ENCODE measurements around the gene MARCKSL1.
"Not testable (repeated sequence)": the region's sequence is repeated elsewhere in the genome, so short reads cannot be mapped to it uniquely, and the experiment has no call there.

MARCKSL1 gene

DNA sequence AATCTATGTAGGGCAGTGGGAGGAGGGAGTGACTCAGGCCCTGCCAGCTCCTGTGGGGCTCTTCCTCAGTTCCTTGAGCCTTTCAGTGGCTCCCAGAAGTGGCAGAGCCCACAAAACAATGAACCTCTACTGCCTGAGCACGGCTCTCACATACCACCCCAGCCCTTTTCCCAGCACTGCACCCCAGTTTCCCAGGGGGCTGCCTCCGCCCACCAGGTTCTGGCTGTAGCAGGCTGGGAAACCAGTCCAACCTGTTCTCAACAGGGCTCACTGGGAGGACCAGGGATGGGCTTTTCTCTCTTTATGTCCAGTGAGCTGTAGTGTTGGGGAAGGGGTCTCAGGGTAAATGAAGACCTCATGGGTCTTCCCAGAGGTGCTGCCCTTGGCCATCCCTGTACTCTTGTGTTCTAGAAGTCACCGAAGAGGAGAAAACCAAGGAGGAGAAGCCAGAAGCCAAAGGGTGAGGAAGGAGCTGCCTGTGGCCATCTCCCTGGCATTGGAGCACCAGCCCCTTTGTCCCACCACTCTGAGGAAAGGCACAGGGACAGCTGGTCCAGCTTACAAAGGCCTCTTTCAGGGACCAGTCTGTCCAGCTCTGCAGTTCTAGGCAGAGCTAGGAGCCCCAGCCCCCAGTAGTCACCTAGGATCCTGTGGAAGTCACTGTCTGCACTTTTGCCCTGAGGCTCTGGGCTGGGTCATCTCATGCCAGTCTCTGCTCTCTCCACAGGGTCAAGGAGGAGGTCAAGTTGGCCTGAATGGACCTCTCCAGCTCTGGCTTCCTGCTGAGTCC, 3.5 kb downstream of the MARCKSL1 start:
- no peak for DNase-seq

DNA sequence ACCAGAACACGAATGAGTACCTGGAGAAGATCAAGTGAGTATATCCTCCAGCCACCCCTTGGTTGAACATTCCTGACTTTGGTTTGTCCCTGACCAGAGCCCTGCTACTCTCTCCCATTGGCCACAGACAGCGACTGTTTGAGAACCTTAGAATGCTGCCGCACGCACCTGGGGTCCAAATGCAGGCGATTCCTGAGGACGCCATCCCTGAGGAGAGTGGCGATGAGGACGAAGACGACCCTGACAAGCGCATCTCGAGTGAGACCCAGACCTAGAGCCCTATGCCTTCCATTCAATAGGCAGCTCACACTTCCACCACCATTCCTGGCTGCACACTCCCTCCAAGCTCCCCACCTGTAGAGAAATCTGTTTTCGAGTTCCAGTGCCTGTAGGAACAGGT, 4.5 kb downstream of the MARCKSL1 start:
- no peak for DNase-seq

DNA sequence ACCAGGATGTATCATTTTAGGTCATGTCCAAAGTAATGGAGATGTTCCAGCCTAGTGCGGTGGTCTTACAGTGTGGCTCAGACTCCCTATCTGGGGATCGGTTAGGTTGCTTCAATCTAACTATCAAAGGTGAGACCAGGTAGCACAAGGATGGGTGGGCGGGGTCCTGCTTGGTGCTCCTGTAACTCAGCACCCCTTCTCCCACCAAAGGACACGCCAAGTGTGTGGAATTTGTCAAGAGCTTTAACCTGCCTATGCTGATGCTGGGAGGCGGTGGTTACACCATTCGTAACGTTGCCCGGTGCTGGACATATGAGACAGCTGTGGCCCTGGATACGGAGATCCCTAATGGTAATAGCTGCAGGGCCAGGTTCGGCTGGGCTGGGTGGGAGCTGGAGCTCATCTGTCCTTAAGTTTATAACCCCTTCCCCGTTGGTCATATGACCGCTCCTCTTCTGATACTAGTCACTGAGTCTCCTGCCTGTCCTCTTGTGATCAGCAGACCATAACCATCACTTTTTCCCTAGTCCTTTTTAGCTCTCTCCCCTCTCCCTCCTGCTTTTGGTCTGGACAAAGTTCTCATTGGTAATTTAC, 5.4 kb downstream of the MARCKSL1 start:
- no peak for DNase-seq

DNA sequence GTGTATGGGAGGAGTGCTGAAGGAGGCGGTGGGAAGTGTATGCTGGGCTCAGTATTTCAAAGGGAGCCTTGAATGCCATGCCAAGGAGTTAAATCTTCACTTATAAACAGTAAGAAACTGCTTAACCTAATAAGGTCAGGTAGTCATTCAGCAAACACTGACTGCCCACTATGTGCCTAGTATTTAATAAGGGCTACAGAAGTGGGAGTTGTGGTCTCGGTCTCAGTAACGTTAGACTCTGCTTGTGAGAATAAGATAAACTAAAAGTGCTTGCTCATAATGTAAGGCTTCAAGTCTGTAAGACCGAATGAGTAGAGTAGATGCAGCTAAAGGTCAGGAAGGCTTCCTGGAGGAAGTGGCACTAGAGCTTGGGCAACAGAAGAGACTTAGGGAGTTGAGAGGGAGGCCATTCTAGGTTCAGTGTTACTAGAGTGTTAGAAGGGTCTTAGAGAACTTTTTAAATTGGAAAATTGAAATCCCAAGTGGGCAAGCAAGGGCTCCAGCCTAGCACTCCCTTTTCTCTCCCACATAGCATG, 6.0 kb downstream of the MARCKSL1 start:
- no peak for DNase-seq

DNA sequence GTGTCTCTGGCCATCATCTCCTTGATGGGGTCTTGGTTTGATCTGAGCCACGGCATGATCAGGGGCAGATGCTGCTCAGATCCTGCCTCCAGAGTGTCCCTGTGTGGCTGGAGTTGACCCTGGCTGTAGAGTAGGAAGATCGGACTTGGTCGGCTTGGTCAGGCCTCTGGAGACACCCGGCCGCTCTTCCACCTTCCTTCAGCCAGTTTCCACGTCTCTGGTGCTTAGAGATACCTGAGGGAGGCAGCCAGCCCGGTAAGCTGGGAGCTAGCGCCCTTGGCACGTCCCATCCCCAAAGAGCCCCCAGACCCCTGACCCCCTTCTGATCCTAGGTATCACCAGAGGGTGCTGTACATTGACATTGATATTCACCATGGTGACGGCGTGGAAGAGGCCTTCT, 8.8 kb downstream of the MARCKSL1 start:
- no peak for DNase-seq

DNA sequence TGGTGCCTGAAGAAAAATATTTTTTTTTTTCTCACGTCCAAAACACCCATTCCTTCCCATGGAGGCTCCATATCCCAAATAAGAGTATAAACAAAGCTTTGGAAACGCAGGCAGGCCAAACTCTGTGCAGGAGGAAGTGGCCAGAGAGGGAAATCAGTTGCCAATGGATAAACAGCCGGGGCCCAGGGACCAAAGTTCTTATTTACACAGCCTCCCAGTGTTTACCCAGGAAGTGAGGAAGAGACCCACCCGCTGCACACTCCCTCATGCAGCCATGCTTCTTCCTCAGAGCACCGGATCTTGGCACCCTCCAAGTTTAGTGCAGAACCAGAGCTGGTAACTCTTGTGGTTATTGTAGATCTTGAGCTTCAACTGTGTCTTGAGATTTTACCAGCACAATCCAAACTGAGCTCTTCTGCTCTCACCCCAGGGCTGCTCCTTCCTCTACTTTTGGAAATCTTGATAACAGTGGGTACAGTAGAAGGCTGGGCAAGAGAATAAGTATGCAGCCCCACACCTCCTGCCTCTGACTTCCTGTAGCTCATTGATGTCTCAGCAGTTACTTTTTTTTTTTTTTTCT, 14.2 kb downstream of the MARCKSL1 start:
- no peak for DNase-seq

DNA sequence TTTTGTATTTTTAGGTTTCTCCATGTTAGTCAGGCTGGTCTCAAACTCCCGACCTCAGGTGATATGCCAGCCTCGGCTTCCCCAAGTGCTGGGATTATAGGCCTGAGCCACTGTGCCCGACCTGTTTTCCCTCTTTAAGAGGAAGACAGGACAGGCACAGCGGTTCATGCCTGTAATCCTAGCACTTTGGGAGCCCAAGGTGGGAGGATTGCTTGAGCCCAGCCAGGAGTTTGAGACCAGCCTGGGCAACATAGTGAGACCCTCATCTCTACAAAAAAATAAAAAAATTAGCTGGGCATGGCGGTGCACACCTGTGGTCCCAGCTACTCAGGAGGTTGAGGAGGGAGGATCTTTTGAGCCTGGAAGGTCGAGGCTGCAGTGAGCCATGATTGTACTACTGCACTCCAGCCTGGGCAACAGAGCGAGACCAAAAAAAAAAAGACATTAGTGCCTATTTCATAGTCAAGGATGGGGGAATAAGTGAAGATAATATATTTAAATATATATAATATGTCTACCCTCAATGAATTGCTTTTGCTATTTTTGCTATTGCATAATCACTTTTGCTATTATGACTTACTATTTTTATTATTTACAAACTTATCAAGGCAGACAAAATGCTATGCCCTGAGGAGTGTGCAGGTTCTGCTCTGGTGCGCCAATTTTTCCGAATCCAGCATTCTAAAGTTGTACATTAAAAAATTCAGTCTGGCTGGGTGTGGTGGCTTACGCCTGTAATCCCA, 17.7 kb downstream of the MARCKSL1 start:
- DNase-seq = no peak

DNA sequence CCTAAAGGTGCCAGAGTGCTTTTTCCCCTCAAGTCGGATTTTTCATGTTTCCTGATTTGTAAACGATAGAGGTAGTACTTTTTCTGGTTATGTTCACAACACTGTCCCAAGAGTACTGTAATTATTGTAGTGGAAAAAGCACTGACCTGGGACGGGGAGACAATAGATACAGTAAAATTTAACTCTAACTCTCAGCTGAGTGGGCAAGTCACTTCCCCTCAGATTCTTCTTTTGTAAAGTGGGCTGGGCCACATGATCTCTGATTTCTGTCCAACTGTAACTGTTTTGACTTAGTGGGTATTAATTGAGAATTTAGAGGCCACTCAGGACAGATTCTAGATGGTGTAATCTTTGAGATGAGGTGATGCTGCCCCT, 19.1 kb downstream of the MARCKSL1 start:
- no peak for DNase-seq

DNA sequence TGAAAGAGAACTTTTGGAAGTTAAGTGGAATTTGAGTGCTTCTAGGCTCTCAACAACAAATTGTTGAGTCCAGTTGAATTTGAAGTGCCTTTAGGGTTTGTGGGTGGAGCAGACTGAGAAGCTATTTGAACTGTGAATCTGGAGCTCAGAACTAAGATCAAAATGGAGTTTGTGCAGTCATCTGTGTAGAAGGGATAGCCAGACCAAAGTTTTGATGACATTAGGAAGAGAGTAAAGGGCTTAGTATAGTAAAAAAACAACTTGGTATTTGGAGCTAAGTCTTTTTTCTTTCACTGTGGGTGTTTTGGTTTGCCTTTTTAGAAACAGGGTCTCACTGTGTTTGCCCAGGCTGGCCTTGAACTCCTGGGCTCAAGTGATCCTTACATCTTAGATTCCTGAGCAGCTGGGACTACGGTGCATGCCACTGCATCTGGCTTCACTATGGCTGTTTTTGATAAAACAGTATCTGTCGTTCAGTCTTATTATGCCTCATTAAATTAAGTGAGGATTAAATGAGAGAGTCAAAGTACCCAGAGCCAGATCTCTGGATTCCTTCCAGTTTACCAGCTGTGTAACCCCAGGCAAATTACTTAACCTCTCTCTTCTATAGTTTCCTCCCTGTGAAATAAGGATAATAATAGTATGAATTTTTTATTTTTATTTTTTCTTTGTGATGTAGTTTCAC, 24.2 kb downstream of the MARCKSL1 start:
- no peak for DNase-seq

DNA sequence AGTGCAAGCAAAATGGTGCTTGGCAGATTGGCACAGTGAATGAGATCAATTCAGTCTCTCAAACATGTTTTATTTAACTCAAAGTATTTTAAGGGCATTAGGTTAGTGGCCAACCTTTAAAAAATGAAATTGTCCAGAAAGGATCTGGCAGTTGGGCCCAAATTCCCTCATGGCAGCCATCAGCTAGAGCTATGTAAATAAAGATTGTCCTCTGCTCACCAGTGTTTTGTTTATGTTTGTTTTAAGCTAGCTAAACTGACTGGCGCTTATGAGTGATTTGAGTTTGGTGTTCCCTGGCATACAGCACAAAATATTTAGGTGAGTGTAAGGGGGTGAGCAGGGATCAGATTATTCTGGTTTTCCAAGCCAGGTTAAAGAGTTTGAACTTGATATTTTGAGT, 26.1 kb downstream of the MARCKSL1 start:
- DNase-seq = no peak

DNA sequence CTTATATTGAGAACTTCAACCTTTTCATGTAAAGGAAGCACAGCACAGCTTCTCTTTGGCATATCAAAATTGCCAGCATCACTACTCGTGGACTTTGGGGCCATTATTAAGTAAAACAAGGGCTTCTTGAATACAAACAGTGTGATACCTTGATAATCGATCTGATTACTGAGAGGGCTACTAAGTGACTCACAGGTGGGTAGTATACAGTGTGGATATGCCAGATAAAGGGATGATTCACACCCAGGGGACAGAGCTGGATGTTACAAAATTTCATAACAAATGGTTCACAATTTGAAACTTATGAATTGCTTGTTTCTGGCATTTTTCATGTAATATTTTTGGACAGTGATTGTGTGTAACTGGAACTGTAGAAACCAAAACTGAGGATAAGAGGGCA, 28.7 kb downstream of the MARCKSL1 start:
- DNase-seq = no peak

DNA sequence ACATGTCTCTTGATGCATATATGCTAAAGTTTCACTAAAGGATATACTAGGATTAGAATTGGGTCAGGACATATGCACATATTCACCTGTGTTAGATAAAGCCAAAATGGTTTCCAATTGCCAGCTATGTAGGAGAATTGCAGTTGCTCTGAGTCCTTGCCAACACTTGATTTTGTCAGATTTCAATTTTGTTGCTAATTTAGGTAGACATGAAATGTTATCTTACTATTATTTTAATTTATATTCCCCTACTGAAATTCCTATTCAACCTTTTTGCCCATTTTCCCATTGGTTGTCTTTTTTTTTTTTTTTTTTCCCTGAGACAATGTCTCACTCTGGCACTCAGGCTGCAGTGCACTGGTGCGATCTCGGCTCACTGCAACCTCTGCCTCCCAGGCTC, 30.7 kb downstream of the MARCKSL1 start:
- no peak for DNase-seq

DNA sequence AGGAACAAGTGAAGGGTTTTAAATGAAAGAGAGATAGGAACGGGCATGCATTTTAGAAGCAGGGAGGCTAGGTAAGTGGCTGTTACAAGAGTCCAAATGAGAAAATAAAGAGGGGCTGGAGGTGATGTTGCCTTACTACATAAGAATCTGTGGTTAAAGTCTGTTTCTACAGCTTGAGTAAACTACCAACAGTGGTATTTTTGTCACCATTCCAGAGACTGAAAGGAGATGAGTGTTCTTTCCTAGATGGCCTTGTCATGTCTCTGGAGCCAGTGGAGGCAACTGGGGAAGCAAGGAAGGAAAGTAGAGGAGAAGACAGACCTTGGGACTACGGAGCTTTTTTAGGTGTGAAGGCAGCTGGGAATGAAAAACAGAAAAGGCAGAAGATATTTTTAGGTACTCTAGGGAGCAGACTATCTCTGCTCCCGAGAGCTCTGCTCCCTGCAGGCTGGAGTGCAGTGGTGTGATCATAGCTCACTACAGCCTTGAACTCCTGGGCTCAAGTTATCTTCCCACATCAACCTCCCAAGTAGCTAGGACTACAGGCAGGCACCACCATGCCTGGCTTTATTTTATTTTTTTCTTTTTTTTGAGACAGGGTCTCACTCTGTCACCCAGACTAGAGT, 31.9 kb downstream of the MARCKSL1 start:
- DNase-seq = no peak

DNA sequence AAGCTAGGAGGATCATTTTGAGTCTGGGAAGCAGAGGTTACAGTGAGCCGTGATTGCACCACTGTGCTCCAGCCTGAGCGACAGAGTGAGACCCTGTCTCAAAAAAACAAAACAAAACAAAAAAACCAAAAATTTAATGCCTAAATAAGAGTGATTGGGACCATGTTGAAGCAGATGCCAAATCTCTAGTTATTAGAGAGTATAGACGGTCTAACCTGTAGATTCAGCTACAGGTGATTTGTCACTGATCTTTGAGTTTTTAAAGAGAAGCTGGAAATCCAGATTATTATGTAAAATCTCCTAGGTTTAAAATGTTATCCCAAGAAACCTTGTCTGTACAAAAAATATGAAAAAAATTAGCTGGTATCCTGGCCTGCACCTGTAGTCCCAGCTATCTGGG, 32.7 kb downstream of the MARCKSL1 start:
- no peak for DNase-seq

DNA sequence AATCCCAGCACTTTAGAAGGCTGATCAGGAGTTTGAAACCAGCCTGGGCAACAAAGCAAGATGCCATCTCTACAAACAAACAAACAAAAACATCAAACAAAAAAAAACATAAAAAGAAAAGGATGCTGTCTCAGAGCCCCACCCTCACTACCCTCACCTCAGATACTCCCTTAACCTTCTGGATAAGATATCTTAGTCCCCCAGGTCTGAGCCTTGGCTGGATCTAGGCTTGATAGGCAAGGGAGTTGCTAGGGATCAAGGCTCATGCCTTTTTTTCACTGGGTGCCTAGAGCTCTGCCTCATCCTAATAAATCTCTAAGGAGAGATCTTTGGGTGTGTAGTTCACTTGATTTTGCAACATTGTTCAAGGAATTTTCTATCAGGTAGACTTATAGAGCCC, 36.7 kb downstream of the MARCKSL1 start:
- no peak for DNase-seq

DNA sequence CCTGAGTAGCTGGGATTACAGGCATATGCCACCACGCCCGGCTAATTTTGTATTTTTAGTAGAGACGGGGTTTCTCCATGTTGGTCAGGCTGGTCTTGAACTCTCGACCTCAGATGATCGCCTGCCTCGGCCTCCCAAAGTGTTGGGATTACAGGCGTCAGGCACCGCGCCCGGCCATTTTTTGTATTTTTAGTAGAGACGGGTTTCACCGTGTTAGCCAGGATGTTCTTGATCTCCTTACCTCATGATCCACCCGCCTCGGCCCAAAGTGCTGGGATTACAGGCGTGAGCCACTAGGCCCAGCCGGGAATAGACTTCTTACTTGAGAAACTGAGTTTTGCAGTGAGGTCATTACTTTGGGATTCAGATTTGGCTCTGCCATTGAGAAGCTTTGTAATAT, 37.8 kb downstream of the MARCKSL1 start:
- not testable (repeated sequence) for DNase-seq

DNA sequence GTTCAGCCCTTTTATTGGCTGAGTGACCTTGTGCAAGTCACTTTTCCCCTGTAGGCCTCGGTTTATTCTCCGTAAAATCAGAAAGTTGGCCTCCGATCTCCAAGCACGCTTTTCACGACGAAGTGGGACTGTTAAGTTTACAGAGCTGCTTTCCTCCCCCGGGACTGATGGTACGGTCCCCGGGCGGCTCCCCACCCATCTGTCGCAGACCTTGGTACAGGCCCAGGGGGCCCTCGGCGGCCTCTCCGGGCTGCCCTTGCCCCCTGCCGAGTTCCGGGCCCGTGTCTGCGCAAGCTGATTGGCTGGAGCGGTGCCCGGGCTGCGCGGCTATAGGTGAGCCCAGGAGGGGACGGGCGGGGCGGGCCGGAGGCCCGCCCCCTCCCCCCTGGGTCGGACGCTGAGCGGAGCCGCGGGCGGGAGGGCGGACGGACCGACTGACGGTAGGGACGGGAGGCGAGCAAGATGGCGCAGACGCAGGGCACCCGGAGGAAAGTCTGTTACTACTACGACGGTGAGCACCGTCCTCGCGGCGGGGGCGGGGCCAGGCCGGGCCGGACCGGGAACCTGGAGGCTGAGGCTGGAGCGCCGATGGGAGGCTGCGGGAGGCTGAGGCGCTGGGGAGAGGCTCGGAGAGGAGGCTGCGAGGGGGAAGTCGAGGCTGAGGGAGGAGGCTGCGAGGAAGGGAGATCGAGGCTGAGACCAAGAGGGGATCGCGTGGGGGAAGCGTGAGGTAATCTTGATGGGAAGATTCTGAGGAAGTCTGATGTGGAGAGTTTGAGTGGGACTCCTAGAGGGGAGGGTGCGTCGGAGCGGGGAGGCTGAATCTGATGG, 44.1 kb downstream of the MARCKSL1 start, which contains the start of gene HDAC1:
TSS of gene HDAC1 (plus strand) at position 376 of the 831 bp plus-strand sequence. CDS start at position 463, 87 bp downstream.
- peak; percentile 87 for DNase-seq

DNA sequence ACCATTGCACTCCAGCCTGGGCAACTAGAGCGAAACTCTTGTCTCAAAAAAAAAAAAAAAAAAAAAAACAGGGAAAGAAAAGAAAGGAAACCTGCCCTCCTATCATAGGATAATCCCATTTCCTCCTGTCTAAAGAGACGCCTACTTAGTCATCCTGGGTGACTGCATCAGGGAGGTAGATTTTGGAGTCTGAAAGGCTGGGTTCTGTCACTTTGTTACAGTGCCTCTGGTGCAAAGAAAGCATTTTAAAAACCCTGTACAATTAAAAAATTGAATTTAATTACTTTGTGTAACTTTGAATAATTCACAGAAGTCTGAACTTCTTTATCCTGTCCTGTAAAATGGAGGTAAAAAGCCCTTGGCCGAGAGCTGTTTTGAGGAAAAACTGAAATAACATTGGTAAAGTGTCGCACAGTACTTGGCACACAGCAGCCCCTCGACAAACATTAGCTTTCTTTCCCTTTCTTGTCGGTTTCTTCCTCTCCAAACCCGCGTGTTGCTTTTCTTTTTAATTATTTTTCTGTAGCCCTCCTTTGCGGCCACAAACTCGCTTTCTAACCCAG, 44.8 kb downstream of the MARCKSL1 start:
- no peak for DNase-seq

DNA sequence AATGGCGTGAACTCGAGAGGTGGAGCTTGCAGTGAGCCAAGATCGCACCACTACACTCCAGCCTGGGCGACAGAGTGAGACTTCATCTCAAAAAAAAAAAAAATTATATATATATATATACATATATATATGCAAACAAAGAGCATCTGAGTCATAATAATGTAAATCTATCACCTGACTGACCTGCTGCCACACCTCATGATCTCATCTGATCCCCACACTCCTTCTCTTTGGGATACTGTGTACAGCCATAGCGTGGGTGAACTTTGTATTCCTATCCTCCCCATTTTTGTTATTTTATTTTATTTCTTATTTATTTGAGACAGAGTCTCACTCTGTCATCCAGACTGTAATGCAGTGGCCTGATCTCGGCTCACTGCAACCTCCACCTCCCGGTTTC, 46.8 kb downstream of the MARCKSL1 start:
- DNase-seq = no peak

DNA sequence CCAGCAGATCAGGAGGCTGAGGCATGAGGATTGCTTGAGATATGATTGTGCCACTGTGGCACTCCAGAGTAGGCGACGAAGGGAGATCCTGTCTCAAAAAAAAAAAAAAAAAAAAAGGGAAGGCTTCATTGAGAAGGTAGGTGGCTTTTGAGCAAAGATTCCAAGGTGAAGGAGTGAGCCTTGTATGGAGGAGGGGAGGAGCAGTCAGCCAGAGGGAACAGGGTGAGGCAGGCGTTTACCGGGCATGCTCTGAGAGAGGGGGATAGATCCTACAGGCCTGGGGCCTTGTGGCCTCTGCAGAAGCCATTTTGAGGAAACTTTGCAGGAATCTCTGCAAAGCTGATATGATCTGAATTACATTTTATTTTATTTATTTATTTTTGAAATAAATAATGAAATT, 49.3 kb downstream of the MARCKSL1 start:
- no peak for DNase-seq

DNA sequence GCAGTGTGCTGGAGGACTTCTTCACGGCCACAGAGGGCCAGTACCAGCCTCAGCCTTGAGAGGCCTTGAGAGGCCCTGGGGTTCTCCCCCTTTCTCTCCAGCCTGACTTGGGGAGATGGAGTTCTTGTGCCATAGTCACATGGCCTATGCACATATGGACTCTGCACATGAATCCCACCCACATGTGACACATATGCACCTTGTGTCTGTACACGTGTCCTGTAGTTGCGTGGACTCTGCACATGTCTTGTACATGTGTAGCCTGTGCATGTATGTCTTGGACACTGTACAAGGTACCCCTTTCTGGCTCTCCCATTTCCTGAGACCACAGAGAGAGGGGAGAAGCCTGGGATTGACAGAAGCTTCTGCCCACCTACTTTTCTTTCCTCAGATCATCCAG, 50.4 kb downstream of the MARCKSL1 start:
- DNase-seq = no peak

Data from NCI-H446 treated with DMSO at 0.1 percent for 48 hours (cell line).